Upper lobe of right lung (tissue), 1 donor: Measurements from ENCODE around the gene SUSD2. TPM values are rescaled to one million over a fixed set of nuclear protein-coding genes. Genes with fewer than 3 reads are reported as not detected.

Experiments used
- ATAC-seq: fragments of 200-7000 bp; cut with Tn5 transposase; one replicate; pipeline ENCODE4 v1.9.1; 2020; ENCODE audit warnings: mild to moderate bottlenecking, moderate library complexity
- DNase-seq: peaks from one replicate; pipeline ENCODE4 v3.0.0-alpha.2; 2020
- H3K27ac ChIP-seq: fragments of 200-600 bp; one replicate; pipeline ENCODE4 v1.8.0; 2022
- H3K27me3 ChIP-seq: fragments of 200-600 bp; one replicate; pipeline ENCODE4 v1.8.0; 2022; ENCODE audit warnings: mild to moderate bottlenecking
- H3K36me3 ChIP-seq: fragments of 200-600 bp; one replicate; pipeline ENCODE4 v1.8.0; 2022
- H3K4me1 ChIP-seq: fragments of 200-600 bp; one replicate; pipeline ENCODE4 v1.8.0; 2022
- H3K4me3 ChIP-seq: fragments of 200-600 bp; one replicate; pipeline ENCODE4 v1.8.0; 2022; ENCODE audit warnings: mild to moderate bottlenecking
- H3K9me3 ChIP-seq: fragments of 200-600 bp; one replicate; pipeline ENCODE4 v1.8.0; 2022
- intact Hi-C: fragments of 100-400 bp; cut with DNase I; formaldehyde crosslinking; loops from one replicate; pipeline ENCODE4 v1.11.0; 2022
- total RNA-seq: library from RNA; stranded (reverse); fragmentation: NEBNext Ultra II Directional; extraction: Animal tissue kit (Norgen Biotek cat#: 25700); gene quantifications from one replicate; pipeline ENCODE4 v1.2.1, GENCODE V29; 2021
- TF ChIP-seq, protein P1 (sequence below): fragments of 200-600 bp; IDR thresholded peaks from one replicate; pipeline ENCODE4 v1.8.0; 2022; ENCODE audit warnings: antibody characterized with exemption
- donor health status: DM: no; HTN: yes; CAD: no; lungs with severe emphysema.

Gene SUSD2
- total RNA-seq, 1 donor from 2014 or later = 277 TPM

DNA sequence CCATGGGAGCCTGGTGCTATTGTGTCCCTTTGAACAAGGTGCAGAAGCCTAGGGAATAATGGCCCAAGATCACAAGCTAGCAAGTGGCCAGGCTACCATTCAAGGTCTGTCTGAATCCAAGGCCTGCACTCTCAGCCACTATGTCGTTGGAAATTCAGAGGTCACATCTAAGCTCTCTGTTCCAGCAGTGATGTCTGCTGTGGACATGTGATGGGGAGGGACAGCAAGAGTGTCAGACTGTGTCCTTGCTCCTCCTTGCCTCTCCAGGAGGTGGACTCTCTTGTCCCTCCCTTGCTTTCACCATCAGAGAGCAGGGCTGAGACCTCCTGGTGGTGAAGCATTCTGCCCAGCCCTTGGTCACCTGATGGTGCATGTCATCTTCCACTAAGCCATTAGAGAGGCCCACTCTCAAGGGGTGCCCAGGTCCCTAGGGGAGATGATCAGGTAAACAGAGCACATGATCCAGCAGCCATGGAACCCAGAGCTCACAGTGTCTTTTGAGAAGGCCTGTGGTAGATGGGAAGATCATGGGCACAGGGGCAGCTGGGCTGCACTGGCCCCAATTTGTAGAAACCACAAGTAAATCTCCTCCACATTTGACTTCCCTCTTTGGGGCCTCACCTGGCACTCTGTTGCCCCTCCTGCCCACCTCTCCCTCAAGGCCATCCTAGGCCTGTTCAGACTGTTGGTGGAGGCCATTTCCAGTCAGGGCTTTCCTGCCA, 37.1 kb upstream of the SUSD2 start:
- H3K36me3 ChIP-seq = no peaks in the 10 kb centered on the region
- intact Hi-C loops = no loop called here
- H3K27ac ChIP-seq = peak overlapping the region; percentile 82
- H3K27me3 ChIP-seq = no peaks in the 10 kb centered on the region
- H3K9me3 ChIP-seq = no peaks in the 10 kb centered on the region
- ATAC-seq (no peak), DNase-seq (no peak)
- TF ChIP-seq, protein P1, sequence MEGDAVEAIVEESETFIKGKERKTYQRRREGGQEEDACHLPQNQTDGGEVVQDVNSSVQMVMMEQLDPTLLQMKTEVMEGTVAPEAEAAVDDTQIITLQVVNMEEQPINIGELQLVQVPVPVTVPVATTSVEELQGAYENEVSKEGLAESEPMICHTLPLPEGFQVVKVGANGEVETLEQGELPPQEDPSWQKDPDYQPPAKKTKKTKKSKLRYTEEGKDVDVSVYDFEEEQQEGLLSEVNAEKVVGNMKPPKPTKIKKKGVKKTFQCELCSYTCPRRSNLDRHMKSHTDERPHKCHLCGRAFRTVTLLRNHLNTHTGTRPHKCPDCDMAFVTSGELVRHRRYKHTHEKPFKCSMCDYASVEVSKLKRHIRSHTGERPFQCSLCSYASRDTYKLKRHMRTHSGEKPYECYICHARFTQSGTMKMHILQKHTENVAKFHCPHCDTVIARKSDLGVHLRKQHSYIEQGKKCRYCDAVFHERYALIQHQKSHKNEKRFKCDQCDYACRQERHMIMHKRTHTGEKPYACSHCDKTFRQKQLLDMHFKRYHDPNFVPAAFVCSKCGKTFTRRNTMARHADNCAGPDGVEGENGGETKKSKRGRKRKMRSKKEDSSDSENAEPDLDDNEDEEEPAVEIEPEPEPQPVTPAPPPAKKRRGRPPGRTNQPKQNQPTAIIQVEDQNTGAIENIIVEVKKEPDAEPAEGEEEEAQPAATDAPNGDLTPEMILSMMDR = no peak
- H3K4me1 ChIP-seq = peaks cover 72% of the 10 kb centered on the region
- H3K4me3 ChIP-seq = no peak overlapping the region

DNA sequence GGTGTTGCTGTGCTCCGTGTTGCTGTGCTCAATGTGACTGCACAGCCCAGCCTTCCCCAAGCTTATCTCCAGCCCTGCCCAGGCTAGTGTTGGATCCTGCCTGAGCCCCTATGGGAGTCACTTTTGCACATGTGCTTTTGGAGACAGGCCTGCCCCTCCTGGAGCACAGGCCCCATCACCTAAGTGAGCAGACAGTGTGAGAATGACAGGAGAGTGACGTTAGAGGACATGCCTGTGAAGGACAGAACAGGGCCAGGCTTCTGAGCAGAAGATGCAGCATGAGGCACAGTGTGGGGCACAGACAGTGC, 36.6 kb upstream of the SUSD2 start:
- TF ChIP-seq, protein P1 = no peak
- Histone ChIP-seq H3K27me3 (no peaks in the 10 kb centered on the region), H3K4me3 (no peak overlapping the region), H3K27ac (peak overlapping the region; percentile 82), H3K36me3 (no peaks in the 10 kb centered on the region), H3K4me1 (peaks cover 73% of the 10 kb centered on the region), H3K9me3 (no peaks in the 10 kb centered on the region)
- DNase-seq (no peak), ATAC-seq (no peak)
- intact Hi-C loops = no loop called here

DNA sequence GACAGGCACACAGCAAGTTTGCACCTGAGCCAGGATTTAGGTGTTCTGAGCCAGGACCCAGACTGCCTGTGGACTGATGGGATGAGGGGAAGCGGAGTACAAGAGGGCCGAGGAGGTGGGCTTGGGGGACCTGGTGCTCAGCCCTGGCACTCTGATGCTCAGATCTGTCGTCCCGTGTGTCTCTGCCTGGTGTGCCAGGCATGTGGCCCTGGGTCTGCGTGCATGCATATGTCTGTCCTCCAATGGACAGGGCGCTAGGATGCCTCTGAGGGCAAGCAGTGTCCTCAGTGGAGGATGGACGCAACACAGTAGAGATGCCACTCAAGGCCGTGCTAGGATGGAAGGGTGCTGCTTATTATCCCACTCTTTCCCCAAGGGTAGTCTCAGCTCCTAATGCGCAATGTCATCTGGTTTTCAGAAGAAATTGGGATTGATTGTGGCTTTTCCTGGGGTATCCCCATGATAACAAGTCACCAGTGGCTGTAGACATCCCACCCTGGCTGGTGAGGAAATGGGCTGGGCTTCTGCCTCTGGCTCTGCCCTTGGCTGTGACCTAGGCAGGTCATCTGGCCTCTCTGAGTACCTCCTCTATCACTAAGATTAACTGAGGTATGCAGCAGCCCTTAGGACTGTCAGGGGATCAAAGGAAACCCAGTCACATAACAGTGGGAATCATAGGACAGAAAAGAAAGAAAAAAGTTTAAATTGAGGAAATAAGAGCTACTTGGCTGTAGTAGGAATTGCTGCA, 35.7 kb upstream of the SUSD2 start:
- peaks cover 73% of the 10 kb centered on the region for H3K4me1 ChIP-seq
- DNase-seq = no peak
- H3K4me3 ChIP-seq = no peak overlapping the region
- H3K27me3 ChIP-seq = no peaks in the 10 kb centered on the region
- TF ChIP-seq, protein P1 = no peak
- H3K36me3 ChIP-seq = no peaks in the 10 kb centered on the region
- ATAC-seq = no peak
- H3K27ac ChIP-seq = peak overlapping the region; percentile 82
- no peaks in the 10 kb centered on the region for H3K9me3 ChIP-seq
- intact Hi-C loops = no loop called here

DNA sequence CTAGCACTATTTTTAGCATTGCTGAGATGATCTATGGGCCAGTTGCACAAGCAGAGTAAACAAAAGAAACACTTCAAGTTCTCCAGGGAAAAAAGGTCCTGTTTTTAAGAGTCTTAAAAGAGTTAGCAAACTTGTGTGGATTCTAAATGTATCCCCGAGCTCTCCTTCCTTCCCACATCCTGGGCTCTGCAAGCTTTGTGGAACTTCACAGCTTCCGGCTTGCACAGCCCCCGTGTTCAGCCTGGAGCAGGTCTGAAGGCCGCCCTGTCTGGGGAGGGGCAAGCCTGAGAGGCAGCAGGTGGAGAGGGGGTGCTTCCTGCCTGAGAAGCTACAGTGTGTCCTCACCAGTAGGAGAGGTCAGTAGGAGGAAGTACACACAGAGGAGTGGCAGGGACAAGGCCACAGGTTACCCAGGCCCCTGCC, 35.1 kb upstream of the SUSD2 start:
- DNase-seq = peak; percentile 92
- H3K27ac ChIP-seq = peak overlapping the region; percentile 82
- intact Hi-C loops = no loop called here
- no peaks in the 10 kb centered on the region for H3K27me3 ChIP-seq
- H3K4me1 ChIP-seq = peaks cover 72% of the 10 kb centered on the region
- H3K36me3 ChIP-seq = no peaks in the 10 kb centered on the region
- peak; percentile 89 for ATAC-seq
- no peaks in the 10 kb centered on the region for H3K9me3 ChIP-seq
- TF ChIP-seq, protein P1 = peak; percentile 4
- H3K4me3 ChIP-seq = no peak overlapping the region

DNA sequence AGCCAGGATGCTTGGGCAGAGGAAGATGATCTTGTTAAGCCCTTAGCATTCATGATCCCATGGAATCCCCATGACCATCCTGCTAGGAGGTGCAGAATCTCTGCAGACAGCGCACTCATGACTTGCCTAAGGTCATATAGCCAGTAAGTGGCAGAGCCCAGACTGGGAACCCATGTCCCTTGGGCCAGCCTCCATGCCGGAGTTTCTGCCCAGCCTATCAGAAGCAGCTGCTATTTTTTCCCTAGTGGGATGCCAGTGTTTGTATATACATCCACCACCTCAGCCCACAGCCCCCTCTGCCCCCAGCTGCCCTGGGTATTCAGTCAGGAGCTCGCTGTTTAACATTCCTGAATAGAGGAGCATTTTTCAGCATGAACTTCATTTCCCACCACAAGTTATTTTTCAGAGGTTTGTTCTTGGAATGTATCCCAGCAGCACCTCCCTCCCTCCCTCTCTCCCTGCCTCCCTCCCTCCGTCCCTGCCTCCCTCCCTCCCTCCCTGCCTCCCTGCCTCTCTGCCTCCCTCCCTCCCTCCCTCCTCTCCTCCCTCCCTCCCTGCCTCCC, 34.4 kb upstream of the SUSD2 start:
- TF ChIP-seq, protein P1 = no peak
- no peaks in the 10 kb centered on the region for H3K27me3 ChIP-seq
- H3K36me3 ChIP-seq = no peaks in the 10 kb centered on the region
- no peaks in the 10 kb centered on the region for H3K9me3 ChIP-seq
- intact Hi-C loops = no loop called here
- DNase-seq (no peak), ATAC-seq (peak; percentile 3)
- peaks cover 65% of the 10 kb centered on the region for H3K4me1 ChIP-seq
- H3K27ac ChIP-seq = peak overlapping the region; percentile 82
- H3K4me3 ChIP-seq = no peak overlapping the region
